ENCODE results near the gene ITFG2.

DNA sequence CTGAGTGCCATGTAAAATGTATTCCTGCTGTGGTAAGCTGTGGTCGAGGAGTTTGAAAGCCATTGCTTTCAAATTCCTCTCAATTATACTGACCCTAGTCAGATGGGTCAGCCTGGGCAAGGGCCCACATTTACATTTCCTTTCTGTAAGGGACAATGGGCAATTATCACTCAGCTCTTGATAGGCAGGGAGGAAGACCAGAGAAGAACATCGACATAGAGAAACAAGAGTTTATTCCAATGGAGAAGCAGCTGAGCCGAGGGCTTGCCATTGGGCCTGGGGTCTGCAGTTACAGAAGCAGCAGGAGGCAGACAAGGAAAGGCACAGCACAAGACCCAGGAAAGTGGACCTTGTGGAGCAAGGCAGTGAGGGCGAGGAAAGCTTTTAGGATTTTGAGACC, 12.7 kb downstream of the ITFG2 start:
- TF ChIP-seq, protein P1, sequence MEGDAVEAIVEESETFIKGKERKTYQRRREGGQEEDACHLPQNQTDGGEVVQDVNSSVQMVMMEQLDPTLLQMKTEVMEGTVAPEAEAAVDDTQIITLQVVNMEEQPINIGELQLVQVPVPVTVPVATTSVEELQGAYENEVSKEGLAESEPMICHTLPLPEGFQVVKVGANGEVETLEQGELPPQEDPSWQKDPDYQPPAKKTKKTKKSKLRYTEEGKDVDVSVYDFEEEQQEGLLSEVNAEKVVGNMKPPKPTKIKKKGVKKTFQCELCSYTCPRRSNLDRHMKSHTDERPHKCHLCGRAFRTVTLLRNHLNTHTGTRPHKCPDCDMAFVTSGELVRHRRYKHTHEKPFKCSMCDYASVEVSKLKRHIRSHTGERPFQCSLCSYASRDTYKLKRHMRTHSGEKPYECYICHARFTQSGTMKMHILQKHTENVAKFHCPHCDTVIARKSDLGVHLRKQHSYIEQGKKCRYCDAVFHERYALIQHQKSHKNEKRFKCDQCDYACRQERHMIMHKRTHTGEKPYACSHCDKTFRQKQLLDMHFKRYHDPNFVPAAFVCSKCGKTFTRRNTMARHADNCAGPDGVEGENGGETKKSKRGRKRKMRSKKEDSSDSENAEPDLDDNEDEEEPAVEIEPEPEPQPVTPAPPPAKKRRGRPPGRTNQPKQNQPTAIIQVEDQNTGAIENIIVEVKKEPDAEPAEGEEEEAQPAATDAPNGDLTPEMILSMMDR (optimal IDR thresholded peaks at IDR 0.05 in 1 of 3, IDR thresholded peaks at IDR 0.05 in 1 of 3, conservative IDR thresholded peaks at IDR 0.05 in 1 of 3; ENCODE audit: extremely low read depth in 1 of 3, insufficient read depth in 2 of 3, low read length in 3 of 3): no peak
- no peak for TF ChIP-seq EZH2 (IDR thresholded peaks at IDR 0.05; ENCODE audit: low read length)
